Endothelial cell of umbilical vein (primary cell): Measurements from ENCODE around the gene TIMELESS. TPM values are rescaled to one million over a fixed set of nuclear protein-coding genes. Genes with fewer than 3 reads are reported as not detected.

Experiments used
- BruUV-seq: library from RNA; stranded (reverse); fragments of 400-500 nt; replicated peaks from 2 replicates; lab custom pipeline; 2021; lab: Mats Ljungman, UMichigan
- CTCF ChIA-PET: fragments of 300-600, 350-600 bp; sonication (Branson Sonifier 250); formaldehyde crosslinking; loops from one replicate; lab custom pipeline; 2021; ENCODE audit warnings: antibody characterized with exemption, inconsistent platforms; lab: Charles Lee
- POLR2A ChIA-PET: fragments of 300-600, 350-600 bp; sonication (Branson Sonifier 250); formaldehyde crosslinking; loops from one replicate; lab custom pipeline; 2021; ENCODE audit warnings: antibody characterized with exemption, inconsistent platforms; lab: Charles Lee
- DNase-seq: peaks from one replicate; pipeline ENCODE4 v3.0.0-alpha.2; 2011; ENCODE audit warnings: low read depth, low spot score
- FAIRE-seq: peaks from 2 replicates; lab custom pipeline; 2011; peaks lifted over from hg19 to GRCh38; lab: Jason Lieb, UNC
- H2AFZ ChIP-seq: 2 replicates; pipeline ENCODE4 v1.6.0; 2012; ENCODE audit warnings: low read depth, low read length, control low read depth, inconsistent platforms
- H3K27ac ChIP-seq: 2 replicates; pipeline ENCODE4 v1.5.1; 2011; ENCODE audit warnings: low read depth, mild to moderate bottlenecking, control low read depth, low read length, moderate library complexity; ENCODE audit not compliant: insufficient read depth
- H3K27me3 ChIP-seq, 2 experiments: 2 replicates each; pipeline versions ENCODE4 v1.6.0 to v1.6.1; 2011; ENCODE audit warnings: low read length in 2 of 2, mixed read lengths in 1 of 2; ENCODE audit not compliant: control insufficient read depth in 2 of 2, insufficient read depth in 2 of 2
- H3K36me3 ChIP-seq, 2 experiments: 2 replicates in 1 of 2; 3 replicates in 1 of 2; pipeline ENCODE4 v1.5.1; 2011; ENCODE audit warnings: low read length in 2 of 2, mild to moderate bottlenecking in 1 of 2, moderate library complexity in 1 of 2; ENCODE audit not compliant: control insufficient read depth in 2 of 2, insufficient read depth in 2 of 2; ENCODE audit errors: extremely low read depth in 1 of 2
- H3K4me1 ChIP-seq: 3 replicates; pipeline ENCODE4 v1.5.1; 2011; ENCODE audit warnings: mild to moderate bottlenecking, low read length; ENCODE audit not compliant: control insufficient read depth, insufficient read depth; ENCODE audit errors: extremely low read depth
- H3K4me2 ChIP-seq: 2 replicates; pipeline ENCODE4 v1.6.1; 2011; ENCODE audit warnings: low read length, control low read depth, mixed read lengths; ENCODE audit not compliant: insufficient read depth
- H3K4me3 ChIP-seq, 3 experiments: fragments of 200-600 bp in 1 of 3; sonication (generic), shearing (Covaris generic) in 1 of 3; replicated peaks in 1 of 3; 2 replicates each; pipeline ENCODE4 v1.5.1; 2011 to 2016; ENCODE audit warnings: control low read depth in 3 of 3, low read length in 3 of 3, mild to moderate bottlenecking in 2 of 3, inconsistent platforms in 1 of 3, low read depth in 1 of 3, moderate library complexity in 1 of 3; ENCODE audit not compliant: insufficient read depth in 1 of 3
- H3K79me2 ChIP-seq: 2 replicates; pipeline ENCODE4 v1.6.0; 2012; ENCODE audit warnings: low read length, inconsistent platforms; ENCODE audit not compliant: control insufficient read depth, insufficient read depth
- H3K9ac ChIP-seq: replicated peaks from 2 replicates; pipeline ENCODE3; 2011; ENCODE audit warnings: low read length, control low read depth; ENCODE audit not compliant: insufficient read depth; ENCODE audit errors: extremely low read depth
- H3K9me1 ChIP-seq: replicated peaks from 3 replicates; pipeline ENCODE4 v1.6.0; 2011; ENCODE audit warnings: mild to moderate bottlenecking, low read length; ENCODE audit not compliant: control insufficient read depth, insufficient read depth; ENCODE audit errors: extremely low read depth
- H3K9me3 ChIP-seq: replicated peaks from 2 replicates; pipeline ENCODE4 v1.5.1; 2012; ENCODE audit warnings: low read length, inconsistent platforms; ENCODE audit not compliant: control insufficient read depth, insufficient read depth
- H4K20me1 ChIP-seq: replicated peaks from 2 replicates; pipeline ENCODE3; 2011; ENCODE audit warnings: mild to moderate bottlenecking, low read length; ENCODE audit not compliant: control insufficient read depth, insufficient read depth; ENCODE audit errors: extremely low read depth
- EZH2 ChIP-seq: IDR thresholded peaks from 2 replicates; pipeline ENCODE4 v1.6.1; 2012; ENCODE audit warnings: borderline replicate concordance, low read depth, mild to moderate bottlenecking, moderate library complexity, low read length, inconsistent platforms; ENCODE audit not compliant: severe bottlenecking
- FOS ChIP-seq: IDR thresholded peaks from 2 replicates; pipeline ENCODE4 v1.6.1; 2011; ENCODE audit warnings: mild to moderate bottlenecking, low read length, moderate library complexity, borderline replicate concordance; ENCODE audit not compliant: insufficient read depth
- GATA2 ChIP-seq: IDR thresholded peaks from 2 replicates; pipeline ENCODE4 v1.7.0; 2011; ENCODE audit warnings: low read depth, mild to moderate bottlenecking, moderate library complexity, mixed read lengths, low read length; ENCODE audit not compliant: insufficient read length, insufficient read depth
- JUN ChIP-seq: IDR thresholded peaks from 2 replicates; pipeline ENCODE4 v1.6.1; 2011; ENCODE audit warnings: borderline replicate concordance, low read depth; ENCODE audit not compliant: insufficient read length, insufficient read depth
- MYC ChIP-seq: IDR thresholded peaks from one replicate; pipeline ENCODE4 v1.6.1; 2011; ENCODE audit warnings: mild to moderate bottlenecking, low read depth, low read length
- POLR2A ChIP-seq: IDR thresholded peaks from 2 replicates; pipeline ENCODE4 v1.6.1; 2012; ENCODE audit warnings: low read depth, mild to moderate bottlenecking, control low read depth, low read length
- POLR2AphosphoS5 ChIP-seq: IDR thresholded peaks from 2 replicates; pipeline ENCODE4 v1.6.1; 2012; ENCODE audit warnings: low read depth, mild to moderate bottlenecking, control low read depth, low read length, moderate library complexity; ENCODE audit not compliant: insufficient read depth
- dilution Hi-C: fragments of 300-500 bp; cut with MboI; formaldehyde crosslinking; loops from one replicate; pipeline ENCODE4 v1.15.0; 2019; ENCODE audit warnings: low sequenced_read_pairs; ENCODE audit not compliant: extremely low pct_ligation_motif_present
- intact Hi-C: fragments of 100-400 bp; cut with micrococcal nuclease; formaldehyde crosslinking; loops from one replicate; pipeline ENCODE4 v1.10.0; 2022
- polyA plus RNA-seq, 4 experiments: library from polyadenylated mRNA; depleted of rRNA in 3 of 4; stranded (reverse) in 3 of 4; unstranded in 1 of 4; fragments of >200 nt; gene quantifications; 2 replicates each; pipeline versions ENCODE4 v1.2.1 to v1.2.3, GENCODE V29; 2011 to 2012; ENCODE audit warnings: missing spikeins in 1 of 4
- total RNA-seq: library from RNA; stranded (reverse); gene quantifications from 2 replicates; pipeline ENCODE4 v1.2.3, GENCODE V29; 2021
- TF ChIP-seq, protein P1 (sequence below), 2 donors: IDR thresholded peaks; 1 replicate in 1 of 2; 2 replicates in 1 of 2; pipeline ENCODE4 v1.5.1; 2011; ENCODE audit warnings: low read length in 2 of 2, mild to moderate bottlenecking in 2 of 2, moderate library complexity in 2 of 2, control low read depth in 1 of 2, inconsistent platforms in 1 of 2, low read depth in 1 of 2; ENCODE audit not compliant: insufficient read depth in 1 of 2; ENCODE audit errors: extremely low read depth in 1 of 2
- TF ChIP-seq, protein P2 (sequence below): IDR thresholded peaks from 2 replicates; pipeline ENCODE4 v1.6.1; 2011; ENCODE audit not compliant: insufficient read depth, insufficient read length

Gene TIMELESS
- total and polyA plus RNA-seq, 2 donors (not counting 3 experiments of a cell fraction or from before 2014, with no cell fraction given) = 6.1 to 28.2 TPM

DNA sequence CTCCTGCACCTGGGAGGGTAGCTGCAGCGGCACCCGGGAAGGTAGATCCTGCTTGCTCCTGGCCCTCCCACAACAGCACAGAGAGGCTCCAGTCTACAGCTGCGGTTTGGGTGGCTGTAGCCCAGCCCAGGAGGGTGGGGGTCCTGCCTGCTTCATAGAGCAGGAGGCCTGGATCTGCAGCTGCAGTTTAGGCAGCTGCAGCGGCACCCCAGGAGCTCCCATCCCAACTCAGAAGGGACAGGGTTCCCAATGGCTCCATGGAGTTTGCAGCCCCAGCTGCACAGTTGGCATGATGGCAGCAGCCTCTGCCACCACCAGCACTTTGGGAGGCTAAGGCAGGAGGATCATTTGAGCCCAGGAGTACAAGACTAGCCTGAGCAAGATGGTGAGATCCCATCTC, 38.5 kb downstream of the TIMELESS start:
- ChIA-PET POLR2A (interaction anchor here (0.6 kb wide), 1 partner anchor 66 kb away, joined by 4 read pairs; no protein-coding TSS in a partner anchor), CTCF (no interaction called here)
- BruUV-seq = no TSS peak

More for the DNA sequence above, 38.5 kb downstream of the TIMELESS start:
- no peak overlapping the region for H3K27ac ChIP-seq
- no peak for FAIRE-seq
- H3K79me2 ChIP-seq = no peaks in the 10 kb centered on the region
- TF ChIP-seq, protein P1, sequence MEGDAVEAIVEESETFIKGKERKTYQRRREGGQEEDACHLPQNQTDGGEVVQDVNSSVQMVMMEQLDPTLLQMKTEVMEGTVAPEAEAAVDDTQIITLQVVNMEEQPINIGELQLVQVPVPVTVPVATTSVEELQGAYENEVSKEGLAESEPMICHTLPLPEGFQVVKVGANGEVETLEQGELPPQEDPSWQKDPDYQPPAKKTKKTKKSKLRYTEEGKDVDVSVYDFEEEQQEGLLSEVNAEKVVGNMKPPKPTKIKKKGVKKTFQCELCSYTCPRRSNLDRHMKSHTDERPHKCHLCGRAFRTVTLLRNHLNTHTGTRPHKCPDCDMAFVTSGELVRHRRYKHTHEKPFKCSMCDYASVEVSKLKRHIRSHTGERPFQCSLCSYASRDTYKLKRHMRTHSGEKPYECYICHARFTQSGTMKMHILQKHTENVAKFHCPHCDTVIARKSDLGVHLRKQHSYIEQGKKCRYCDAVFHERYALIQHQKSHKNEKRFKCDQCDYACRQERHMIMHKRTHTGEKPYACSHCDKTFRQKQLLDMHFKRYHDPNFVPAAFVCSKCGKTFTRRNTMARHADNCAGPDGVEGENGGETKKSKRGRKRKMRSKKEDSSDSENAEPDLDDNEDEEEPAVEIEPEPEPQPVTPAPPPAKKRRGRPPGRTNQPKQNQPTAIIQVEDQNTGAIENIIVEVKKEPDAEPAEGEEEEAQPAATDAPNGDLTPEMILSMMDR (IDR thresholded peaks at IDR 0.05; ENCODE audit: extremely low read depth in 1 of 2, insufficient read depth in 1 of 2, low read depth in 1 of 2, low read length in 2 of 2) = no peak
- TF ChIP-seq FOS = no peak
- no peak for TF ChIP-seq EZH2
- TF ChIP-seq GATA2 = no peak
- no peak for TF ChIP-seq POLR2A
- no peak for TF ChIP-seq POLR2AphosphoS5
- no peak for TF ChIP-seq MYC
- TF ChIP-seq, protein P2, sequence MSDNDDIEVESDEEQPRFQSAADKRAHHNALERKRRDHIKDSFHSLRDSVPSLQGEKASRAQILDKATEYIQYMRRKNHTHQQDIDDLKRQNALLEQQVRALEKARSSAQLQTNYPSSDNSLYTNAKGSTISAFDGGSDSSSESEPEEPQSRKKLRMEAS = no peak
- no peak for TF ChIP-seq JUN
- no peaks in the 10 kb centered on the region for H4K20me1 ChIP-seq
- intact Hi-C loops (no loop called here), dilution Hi-C loops (no loop called here)
- H3K9ac ChIP-seq = no peak overlapping the region
- H3K4me2 ChIP-seq = no peak overlapping the region
- H3K4me3 ChIP-seq = no peak overlapping the region
- no peaks in the 10 kb centered on the region for H3K36me3 ChIP-seq
- no peaks in the 10 kb centered on the region for H3K9me3 ChIP-seq
- DNase-seq = no peak
- no peak overlapping the region for H2AFZ ChIP-seq
- no peaks in the 10 kb centered on the region for H3K9me1 ChIP-seq
- no peaks in the 10 kb centered on the region for H3K27me3 ChIP-seq
- H3K4me1 ChIP-seq = no peaks in the 10 kb centered on the region
